K562 (cell line): ENCODE results near the gene OTOGL.

Source experiments
- GTF2F1 ChIP-seq: IDR thresholded peaks from 2 replicates; pipeline ENCODE4 v1.6.1; 2011; ENCODE audit warnings: low read depth, low read length, improper control_type of control experiment
- TF ChIP-seq, protein P1 (sequence below), 3 experiments: IDR thresholded peaks in 2 of 3; conservative IDR thresholded peaks in 1 of 3; 2 replicates each; pipeline ENCODE4 v1.5.1; 2011 to 2012; ENCODE audit warnings: low read length in 3 of 3, mild to moderate bottlenecking in 3 of 3, control low read depth in 2 of 3, improper control_type of control experiment in 1 of 3, inconsistent platforms in 1 of 3, low read depth in 1 of 3, mixed read lengths in 1 of 3, moderate library complexity in 1 of 3; ENCODE audit not compliant: insufficient read depth in 2 of 3

DNA sequence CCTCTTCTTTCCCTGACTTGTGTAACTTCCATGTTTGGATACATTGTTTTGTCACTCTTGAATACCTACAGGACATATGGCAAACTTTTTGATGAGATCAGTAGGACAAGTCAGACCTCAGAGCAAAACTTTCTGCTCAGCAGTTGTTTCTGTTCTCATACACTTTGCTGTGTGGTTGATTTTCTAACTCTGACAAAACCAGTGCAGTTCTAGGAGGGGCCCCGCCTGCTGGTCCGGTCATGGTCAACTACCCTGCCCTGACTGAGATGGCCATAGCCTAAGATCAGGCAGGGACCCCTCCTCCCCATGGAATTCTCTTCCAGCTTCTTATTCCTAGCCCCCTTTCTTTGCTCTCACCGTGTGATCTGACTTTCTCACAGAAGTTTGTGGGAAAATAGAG is 92.8 kb downstream of the OTOGL start:
- no peak for TF ChIP-seq GTF2F1
- TF ChIP-seq, protein P1, sequence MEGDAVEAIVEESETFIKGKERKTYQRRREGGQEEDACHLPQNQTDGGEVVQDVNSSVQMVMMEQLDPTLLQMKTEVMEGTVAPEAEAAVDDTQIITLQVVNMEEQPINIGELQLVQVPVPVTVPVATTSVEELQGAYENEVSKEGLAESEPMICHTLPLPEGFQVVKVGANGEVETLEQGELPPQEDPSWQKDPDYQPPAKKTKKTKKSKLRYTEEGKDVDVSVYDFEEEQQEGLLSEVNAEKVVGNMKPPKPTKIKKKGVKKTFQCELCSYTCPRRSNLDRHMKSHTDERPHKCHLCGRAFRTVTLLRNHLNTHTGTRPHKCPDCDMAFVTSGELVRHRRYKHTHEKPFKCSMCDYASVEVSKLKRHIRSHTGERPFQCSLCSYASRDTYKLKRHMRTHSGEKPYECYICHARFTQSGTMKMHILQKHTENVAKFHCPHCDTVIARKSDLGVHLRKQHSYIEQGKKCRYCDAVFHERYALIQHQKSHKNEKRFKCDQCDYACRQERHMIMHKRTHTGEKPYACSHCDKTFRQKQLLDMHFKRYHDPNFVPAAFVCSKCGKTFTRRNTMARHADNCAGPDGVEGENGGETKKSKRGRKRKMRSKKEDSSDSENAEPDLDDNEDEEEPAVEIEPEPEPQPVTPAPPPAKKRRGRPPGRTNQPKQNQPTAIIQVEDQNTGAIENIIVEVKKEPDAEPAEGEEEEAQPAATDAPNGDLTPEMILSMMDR (IDR thresholded peaks at IDR 0.05 in 2 of 3, conservative IDR thresholded peaks at IDR 0.05 in 1 of 3; ENCODE audit: insufficient read depth in 2 of 3, low read depth in 1 of 3, low read length in 3 of 3) = no peak
